Liver (tissue), 9 donors: ENCODE data around the gene B4GALNT2. TPM values are rescaled to one million over a fixed set of nuclear protein-coding genes. Genes with fewer than 3 reads are reported as not detected.

ENCODE experiments used
- DNase-seq: peaks from one replicate; pipeline ENCODE4 v3.0.0-alpha.2; 2017; ENCODE audit warnings: low spot score
- H3K27ac ChIP-seq, 2 donors: one replicate each; pipeline ENCODE4 v1.7.0; 2013; ENCODE audit warnings: inconsistent platforms in 2 of 2, low read length in 2 of 2, control low read depth in 1 of 2, low read depth in 1 of 2, mild to moderate bottlenecking in 1 of 2
- H3K27me3 ChIP-seq, 4 donors: one replicate each; pipeline versions ENCODE4 v1.6.1 to v1.7.0; 2013; ENCODE audit warnings: low read length in 3 of 4, inconsistent platforms in 1 of 4, mild to moderate bottlenecking in 1 of 4, moderate library complexity in 1 of 4; ENCODE audit not compliant: control insufficient read depth in 4 of 4, insufficient read depth in 4 of 4
- H3K36me3 ChIP-seq, 4 donors: one replicate each; pipeline versions ENCODE4 v1.6.1 to v1.7.0; 2013; ENCODE audit warnings: low read length in 3 of 4, mild to moderate bottlenecking in 3 of 4, low read depth in 1 of 4, moderate library complexity in 1 of 4; ENCODE audit not compliant: control insufficient read depth in 4 of 4, insufficient read depth in 3 of 4
- H3K4me1 ChIP-seq, 4 donors: one replicate each; pipeline versions ENCODE4 v1.6.1 to v1.7.0; 2013; ENCODE audit warnings: low read length in 3 of 4, mild to moderate bottlenecking in 3 of 4, moderate library complexity in 1 of 4; ENCODE audit not compliant: control insufficient read depth in 4 of 4, insufficient read depth in 4 of 4
- H3K4me3 ChIP-seq, 3 donors: one replicate each; pipeline versions ENCODE4 v1.6.1 to v1.7.0; 2013; ENCODE audit warnings: low read length in 3 of 3, control low read depth in 1 of 3, low read depth in 1 of 3, mild to moderate bottlenecking in 1 of 3
- H3K9ac ChIP-seq, 2 donors: one replicate each; pipeline ENCODE4 v1.7.0; 2013; ENCODE audit warnings: low read length in 2 of 2, mild to moderate bottlenecking in 2 of 2, moderate library complexity in 2 of 2, control low read depth in 1 of 2, low read depth in 1 of 2
- H3K9me3 ChIP-seq, 4 donors: one replicate each; pipeline versions ENCODE4 v1.6.1 to v1.7.0; 2013; ENCODE audit warnings: low read length in 3 of 4; ENCODE audit not compliant: control insufficient read depth in 4 of 4
- EGR1 ChIP-seq, 2 donors: IDR thresholded peaks; 2 replicates each; pipeline ENCODE4 v1.6.1; 2016 to 2018; ENCODE audit warnings: antibody characterized with exemption in 2 of 2, low read depth in 2 of 2
- FOXA1 ChIP-seq: IDR thresholded peaks from 2 replicates; pipeline ENCODE4 v1.6.1; 2016; ENCODE audit warnings: antibody characterized with exemption
- FOXA2 ChIP-seq: IDR thresholded peaks from 2 replicates; pipeline ENCODE4 v1.6.1; 2016; ENCODE audit warnings: antibody characterized with exemption
- GABPA ChIP-seq, 2 donors: IDR thresholded peaks in 1 of 2; conservative IDR thresholded peaks in 1 of 2; 2 replicates each; pipeline ENCODE4 v1.6.1; 2016; ENCODE audit warnings: antibody characterized with exemption in 2 of 2, mild to moderate bottlenecking in 1 of 2, moderate library complexity in 1 of 2
- HNF4A ChIP-seq, 2 donors: conservative IDR thresholded peaks; 2 replicates each; pipeline ENCODE4 v1.6.1; 2016; ENCODE audit warnings: antibody characterized with exemption in 2 of 2, mild to moderate bottlenecking in 2 of 2
- HNF4G ChIP-seq: IDR thresholded peaks from 2 replicates; pipeline ENCODE4 v1.6.1; 2016; ENCODE audit warnings: antibody characterized with exemption
- JUND ChIP-seq, 2 donors: IDR thresholded peaks; 2 replicates each; pipeline ENCODE4 v1.6.1; 2016; ENCODE audit warnings: antibody characterized with exemption in 2 of 2
- NR2F2 ChIP-seq: IDR thresholded peaks from 2 replicates; pipeline ENCODE4 v1.6.1; 2016; ENCODE audit warnings: antibody characterized with exemption
- RAD21 ChIP-seq, 2 donors: IDR thresholded peaks; 2 replicates each; pipeline ENCODE4 v1.6.1; 2016; ENCODE audit warnings: antibody characterized with exemption in 2 of 2, mild to moderate bottlenecking in 2 of 2
- RXRA ChIP-seq, 2 donors: IDR thresholded peaks; 2 replicates each; pipeline ENCODE4 v1.6.1; 2017 to 2018; ENCODE audit warnings: antibody characterized with exemption in 2 of 2, mild to moderate bottlenecking in 1 of 2
- SP1 ChIP-seq: IDR thresholded peaks from 2 replicates; pipeline ENCODE4 v1.6.1; 2018; ENCODE audit warnings: antibody characterized with exemption, mild to moderate bottlenecking
- TAF1 ChIP-seq: conservative IDR thresholded peaks from 2 replicates; pipeline ENCODE4 v1.6.1; 2016; ENCODE audit warnings: antibody characterized with exemption, mild to moderate bottlenecking
- YY1 ChIP-seq: IDR thresholded peaks from 2 replicates; pipeline ENCODE4 v1.6.1; 2016; ENCODE audit warnings: antibody characterized with exemption, mild to moderate bottlenecking
- WGBS: extraction: QIAGEN DNeasy Blood & Tissue Kit; methylation state at CpG from one replicate; pipeline ENCODE4 v1.1.7; 2013; 5-methylcytosine and 5-hydroxymethylcytosine counted together
- polyA plus RNA-seq, 2 donors: library from polyadenylated mRNA; stranded (reverse) in 1 of 2; unstranded in 1 of 2; fragments of 200-250 nt in 1 of 2; fragments of >200 nt in 1 of 2; fragmentation: Nextera tagmentation in 1 of 2; extraction: Ambion mirVana in 1 of 2; gene quantifications; one replicate each; pipeline versions ENCODE4 v1.2.1 to v1.2.3, GENCODE V29; 2013 to 2015
- total RNA-seq, 2 donors: library from RNA; depleted of rRNA; stranded (reverse); fragments of >200 nt; gene quantifications; one replicate each; pipeline ENCODE4 v1.2.3, GENCODE V29; 2014
- TF ChIP-seq, protein P1 (sequence below): IDR thresholded peaks from 2 replicates; pipeline ENCODE4 v1.6.1; 2016; ENCODE audit warnings: antibody characterized with exemption, mild to moderate bottlenecking
- TF ChIP-seq, protein P2 (sequence below): IDR thresholded peaks from 2 replicates; pipeline ENCODE4 v1.6.1; 2016; ENCODE audit warnings: antibody characterized with exemption
- TF ChIP-seq, protein P3 (sequence below): fragments of 150-350 bp; IDR thresholded peaks from 2 replicates; pipeline ENCODE4 v1.5.1; 2017; ENCODE audit warnings: improper control_type of control experiment, low read depth, low read length; ENCODE audit not compliant: missing input control
- TF ChIP-seq, protein P4 (sequence below): IDR thresholded peaks from 2 replicates; pipeline ENCODE4 v1.6.1; 2016; ENCODE audit warnings: antibody characterized with exemption
- TF ChIP-seq, protein P5 (sequence below): IDR thresholded peaks from 2 replicates; pipeline ENCODE4 v1.6.1; 2016; ENCODE audit warnings: antibody characterized with exemption
- donor health status: healthy.
- donor health status: healthy.
- donor health status: healthy.
- donor health status: healthy.
- donor health status: healthy.

Gene B4GALNT2
- total and polyA plus RNA-seq, 4 donors = not detected

DNA sequence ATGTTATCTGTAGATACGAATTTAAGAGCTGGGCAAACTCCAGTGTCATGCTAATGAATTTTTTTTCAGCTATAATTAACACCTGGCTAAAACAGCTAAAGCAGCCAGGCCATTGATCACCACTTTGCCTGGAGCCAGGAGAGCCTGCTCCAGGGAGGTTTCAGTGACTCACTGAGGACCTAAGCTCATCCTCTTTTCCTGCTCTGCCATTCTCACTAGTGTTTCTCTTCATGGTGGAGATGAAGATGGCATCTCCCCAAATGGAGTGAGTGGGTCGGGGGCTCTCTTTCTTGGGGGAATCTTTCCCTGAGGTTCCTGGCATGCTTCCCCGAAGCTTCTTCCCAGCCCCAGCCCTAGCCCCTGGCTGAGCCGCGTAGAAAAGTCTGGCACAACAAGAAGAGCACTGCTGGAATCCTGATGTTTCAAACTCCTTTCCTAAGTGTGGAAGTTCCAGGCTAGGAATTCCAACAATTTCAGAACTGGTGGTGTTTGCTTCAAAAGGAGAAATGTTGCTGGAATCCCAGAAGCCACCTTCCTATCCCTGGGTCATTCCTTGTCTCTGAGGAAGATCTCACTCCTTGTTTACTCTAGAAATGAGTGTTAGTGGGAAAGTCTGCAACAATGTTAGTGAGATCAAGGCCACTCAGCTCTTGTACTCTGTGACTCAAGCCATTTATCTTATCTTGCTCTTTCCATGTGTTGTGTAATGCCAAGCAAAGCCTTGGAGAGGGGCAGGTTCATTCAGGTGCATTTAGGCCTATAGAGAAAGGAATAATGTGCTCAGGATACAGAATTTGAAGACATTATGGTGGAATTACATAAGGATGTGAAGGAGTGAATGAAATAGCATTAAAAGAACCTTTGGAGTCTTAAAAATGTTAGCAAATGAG lies 26.0 kb upstream of the B4GALNT2 start:
- H3K36me3 ChIP-seq = no peaks in the 10 kb centered on the region
- no peak overlapping the region for H3K4me3 ChIP-seq
- no peaks in the 10 kb centered on the region for H3K4me1 ChIP-seq
- DNase-seq = no peak
- 70% methylated on average over 5 of the region's 5 CpGs for WGBS
- no peak overlapping the region for H3K9ac ChIP-seq
- no peaks in the 10 kb centered on the region for H3K9me3 ChIP-seq
- peaks cover 0 to 2% (median 0%) of the 10 kb centered on the region in 4 donors for H3K27me3 ChIP-seq
- TF ChIP-seq JUND (IDR thresholded peaks at IDR 0.05) (no peak), FOXA2 (no peak), YY1 (no peak), NR2F2 (no peak)
- TF ChIP-seq, protein P1, sequence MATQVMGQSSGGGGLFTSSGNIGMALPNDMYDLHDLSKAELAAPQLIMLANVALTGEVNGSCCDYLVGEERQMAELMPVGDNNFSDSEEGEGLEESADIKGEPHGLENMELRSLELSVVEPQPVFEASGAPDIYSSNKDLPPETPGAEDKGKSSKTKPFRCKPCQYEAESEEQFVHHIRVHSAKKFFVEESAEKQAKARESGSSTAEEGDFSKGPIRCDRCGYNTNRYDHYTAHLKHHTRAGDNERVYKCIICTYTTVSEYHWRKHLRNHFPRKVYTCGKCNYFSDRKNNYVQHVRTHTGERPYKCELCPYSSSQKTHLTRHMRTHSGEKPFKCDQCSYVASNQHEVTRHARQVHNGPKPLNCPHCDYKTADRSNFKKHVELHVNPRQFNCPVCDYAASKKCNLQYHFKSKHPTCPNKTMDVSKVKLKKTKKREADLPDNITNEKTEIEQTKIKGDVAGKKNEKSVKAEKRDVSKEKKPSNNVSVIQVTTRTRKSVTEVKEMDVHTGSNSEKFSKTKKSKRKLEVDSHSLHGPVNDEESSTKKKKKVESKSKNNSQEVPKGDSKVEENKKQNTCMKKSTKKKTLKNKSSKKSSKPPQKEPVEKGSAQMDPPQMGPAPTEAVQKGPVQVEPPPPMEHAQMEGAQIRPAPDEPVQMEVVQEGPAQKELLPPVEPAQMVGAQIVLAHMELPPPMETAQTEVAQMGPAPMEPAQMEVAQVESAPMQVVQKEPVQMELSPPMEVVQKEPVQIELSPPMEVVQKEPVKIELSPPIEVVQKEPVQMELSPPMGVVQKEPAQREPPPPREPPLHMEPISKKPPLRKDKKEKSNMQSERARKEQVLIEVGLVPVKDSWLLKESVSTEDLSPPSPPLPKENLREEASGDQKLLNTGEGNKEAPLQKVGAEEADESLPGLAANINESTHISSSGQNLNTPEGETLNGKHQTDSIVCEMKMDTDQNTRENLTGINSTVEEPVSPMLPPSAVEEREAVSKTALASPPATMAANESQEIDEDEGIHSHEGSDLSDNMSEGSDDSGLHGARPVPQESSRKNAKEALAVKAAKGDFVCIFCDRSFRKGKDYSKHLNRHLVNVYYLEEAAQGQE = no peak
- no peak overlapping the region for H3K27ac ChIP-seq

DNA sequence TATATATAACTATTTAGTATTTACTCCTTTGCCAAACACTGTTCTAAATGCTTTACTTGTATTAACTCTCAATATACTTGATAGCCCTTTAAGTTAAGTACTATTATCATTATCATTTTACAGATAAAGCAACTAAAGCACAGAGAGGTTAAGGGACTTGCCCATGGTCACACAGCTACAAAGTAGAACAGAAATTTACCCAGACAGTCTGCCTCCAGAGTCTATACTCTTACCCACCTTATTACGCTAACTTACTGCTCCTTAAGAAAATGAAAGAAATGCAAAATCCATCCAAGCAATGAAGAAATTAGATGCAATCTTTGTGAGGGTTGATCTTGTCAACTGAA lies 25.4 kb upstream of the B4GALNT2 start:
- Histone ChIP-seq H3K36me3 (no peaks in the 10 kb centered on the region), H3K27me3 (peaks cover 0 to 2% (median 0%) of the 10 kb centered on the region in 4 donors), H3K4me3 (no peak overlapping the region), H3K9me3 (no peaks in the 10 kb centered on the region), H3K9ac (no peak overlapping the region), H3K4me1 (no peaks in the 10 kb centered on the region), H3K27ac (no peak overlapping the region)
- 99% methylated on average over 1 of the region's 1 CpG for WGBS
- TF ChIP-seq RXRA (IDR thresholded peaks at IDR 0.05) (no peak), YY1 (no peak), HNF4G (no peak), FOXA1 (no peak), EGR1 (IDR thresholded peaks at IDR 0.05; ENCODE audit: low read depth in 2 of 2) (no peak), JUND (IDR thresholded peaks at IDR 0.05) (no peak), NR2F2 (no peak), TAF1 (no peak), GABPA (IDR thresholded peaks at IDR 0.05 in 1 of 2, conservative IDR thresholded peaks at IDR 0.05 in 1 of 2) (no peak), RAD21 (IDR thresholded peaks at IDR 0.05) (no peak), FOXA2 (no peak), HNF4A (conservative IDR thresholded peaks at IDR 0.05) (no peak), SP1 (no peak)
- TF ChIP-seq, protein P2, sequence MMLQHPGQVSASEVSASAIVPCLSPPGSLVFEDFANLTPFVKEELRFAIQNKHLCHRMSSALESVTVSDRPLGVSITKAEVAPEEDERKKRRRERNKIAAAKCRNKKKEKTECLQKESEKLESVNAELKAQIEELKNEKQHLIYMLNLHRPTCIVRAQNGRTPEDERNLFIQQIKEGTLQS = no peak
- TF ChIP-seq, protein P3, sequence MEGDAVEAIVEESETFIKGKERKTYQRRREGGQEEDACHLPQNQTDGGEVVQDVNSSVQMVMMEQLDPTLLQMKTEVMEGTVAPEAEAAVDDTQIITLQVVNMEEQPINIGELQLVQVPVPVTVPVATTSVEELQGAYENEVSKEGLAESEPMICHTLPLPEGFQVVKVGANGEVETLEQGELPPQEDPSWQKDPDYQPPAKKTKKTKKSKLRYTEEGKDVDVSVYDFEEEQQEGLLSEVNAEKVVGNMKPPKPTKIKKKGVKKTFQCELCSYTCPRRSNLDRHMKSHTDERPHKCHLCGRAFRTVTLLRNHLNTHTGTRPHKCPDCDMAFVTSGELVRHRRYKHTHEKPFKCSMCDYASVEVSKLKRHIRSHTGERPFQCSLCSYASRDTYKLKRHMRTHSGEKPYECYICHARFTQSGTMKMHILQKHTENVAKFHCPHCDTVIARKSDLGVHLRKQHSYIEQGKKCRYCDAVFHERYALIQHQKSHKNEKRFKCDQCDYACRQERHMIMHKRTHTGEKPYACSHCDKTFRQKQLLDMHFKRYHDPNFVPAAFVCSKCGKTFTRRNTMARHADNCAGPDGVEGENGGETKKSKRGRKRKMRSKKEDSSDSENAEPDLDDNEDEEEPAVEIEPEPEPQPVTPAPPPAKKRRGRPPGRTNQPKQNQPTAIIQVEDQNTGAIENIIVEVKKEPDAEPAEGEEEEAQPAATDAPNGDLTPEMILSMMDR = no peak
- TF ChIP-seq, protein P1 = no peak
- TF ChIP-seq, protein P4, sequence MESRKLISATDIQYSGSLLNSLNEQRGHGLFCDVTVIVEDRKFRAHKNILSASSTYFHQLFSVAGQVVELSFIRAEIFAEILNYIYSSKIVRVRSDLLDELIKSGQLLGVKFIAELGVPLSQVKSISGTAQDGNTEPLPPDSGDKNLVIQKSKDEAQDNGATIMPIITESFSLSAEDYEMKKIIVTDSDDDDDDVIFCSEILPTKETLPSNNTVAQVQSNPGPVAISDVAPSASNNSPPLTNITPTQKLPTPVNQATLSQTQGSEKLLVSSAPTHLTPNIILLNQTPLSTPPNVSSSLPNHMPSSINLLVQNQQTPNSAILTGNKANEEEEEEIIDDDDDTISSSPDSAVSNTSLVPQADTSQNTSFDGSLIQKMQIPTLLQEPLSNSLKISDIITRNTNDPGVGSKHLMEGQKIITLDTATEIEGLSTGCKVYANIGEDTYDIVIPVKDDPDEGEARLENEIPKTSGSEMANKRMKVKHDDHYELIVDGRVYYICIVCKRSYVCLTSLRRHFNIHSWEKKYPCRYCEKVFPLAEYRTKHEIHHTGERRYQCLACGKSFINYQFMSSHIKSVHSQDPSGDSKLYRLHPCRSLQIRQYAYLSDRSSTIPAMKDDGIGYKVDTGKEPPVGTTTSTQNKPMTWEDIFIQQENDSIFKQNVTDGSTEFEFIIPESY = no peak
- TF ChIP-seq, protein P5, sequence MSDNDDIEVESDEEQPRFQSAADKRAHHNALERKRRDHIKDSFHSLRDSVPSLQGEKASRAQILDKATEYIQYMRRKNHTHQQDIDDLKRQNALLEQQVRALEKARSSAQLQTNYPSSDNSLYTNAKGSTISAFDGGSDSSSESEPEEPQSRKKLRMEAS = no peak
- no peak for DNase-seq
